Adrenal gland (tissue), 12 donors: ENCODE results near the gene TNIK. TPM values are rescaled to one million over a fixed set of nuclear protein-coding genes. Genes with fewer than 3 reads are reported as not detected.
"Not testable (repeated sequence)": the region's sequence is repeated elsewhere in the genome, so short reads cannot be mapped to it uniquely, and the experiment has no call there.

Experiments used
- DNase-seq, 7 donors: peaks; one replicate each; pipeline ENCODE4 v3.0.0-alpha.2; 2019 to 2020
- H3K27ac ChIP-seq, 5 donors: fragments of 200-600 bp; sonication (generic) in 4 of 5; 1 replicate in 3 of 5; 2 replicates in 2 of 5; pipeline versions ENCODE4 v1.5.1 to v1.8.0; 2016 to 2020; ENCODE audit warnings: mild to moderate bottlenecking in 1 of 5
- H3K27me3 ChIP-seq: fragments of 200-600 bp; 2 replicates; pipeline ENCODE4 v1.8.0; 2021
- H3K36me3 ChIP-seq, 2 donors: fragments of 200-600 bp; replicated peaks in 1 of 2; 1 replicate in 1 of 2; 2 replicates in 1 of 2; pipeline versions ENCODE4 v1.5.1 to v1.8.0; 2018 to 2022
- H3K4me1 ChIP-seq, 2 donors: fragments of 200-600 bp; replicated peaks in 1 of 2; 1 replicate in 1 of 2; 2 replicates in 1 of 2; pipeline versions ENCODE4 v1.5.1 to v1.8.0; 2018 to 2021
- H3K4me3 ChIP-seq, 4 donors: fragments of 200-600 bp; sonication (generic) in 3 of 4; one replicate each; pipeline ENCODE4 v1.5.1; 2016 to 2018
- H3K9me3 ChIP-seq, 3 donors: fragments of 200-600 bp; sonication (generic) in 1 of 3; replicated peaks in 1 of 3; 1 replicate in 2 of 3; 2 replicates in 1 of 3; pipeline versions ENCODE4 v1.5.1 to v1.8.0; 2016 to 2021
- POLR2A ChIP-seq, 2 donors: fragments of 450-650 bp; IDR thresholded peaks; one replicate each; pipeline ENCODE4 v1.6.1; 2017; ENCODE audit warnings: antibody characterized with exemption in 2 of 2, mild to moderate bottlenecking in 2 of 2, moderate library complexity in 1 of 2
- WGBS, 4 donors: extraction: QIAGEN DNeasy Blood & Tissue Kit in 2 of 4; methylation state at CpG; one replicate each; pipeline versions ENCODE4 v1.1.5 to v1.1.7; 2013 to 2017; 5-methylcytosine and 5-hydroxymethylcytosine counted together
- intact Hi-C, 2 donors: fragments of 100-400 bp; cut with DNase I; formaldehyde crosslinking; loops; one replicate each; pipeline versions ENCODE4 v1.14.1 to v1.15.0; 2022 to 2023
- polyA plus RNA-seq, 3 donors: library from polyadenylated mRNA; stranded (reverse); fragments of 200-250 nt in 2 of 3; fragments of 350-450 nt in 1 of 3; fragmentation: Illumina TruSeq in 1 of 3; extraction: RNeasy Lipid Tissue Mini Kit (QIAGEN cat#74804) in 1 of 3; gene quantifications; one replicate each; pipeline ENCODE4 v1.2.3, GENCODE V29; 2013 to 2014
- total RNA-seq, 9 donors: library from RNA; depleted of rRNA in 4 of 9; stranded (reverse); fragments of >200 nt in 4 of 9; fragments of 120-200 nt in 1 of 9; fragmentation: NEBNext Ultra II Directional in 1 of 9; extraction: Animal tissue kit (Norgen Biotek cat#: 25700) in 1 of 9; gene quantifications; one replicate each; pipeline versions ENCODE4 v1.1.0 to v1.2.4, GENCODE V29; 2013 to 2023
- TF ChIP-seq, protein P1 (sequence below), 6 experiments: fragments of 450-650 bp in 4 of 6; fragments of 200-600 bp in 2 of 6; sonication (generic) in 1 of 6; IDR thresholded peaks; 1 replicate in 5 of 6; 2 replicates in 1 of 6; pipeline versions ENCODE4 v1.5.1 to v1.8.0; 2016 to 2021; ENCODE audit warnings: antibody characterized with exemption in 6 of 6, mild to moderate bottlenecking in 2 of 6, moderate library complexity in 1 of 6
- donor health status: healthy with polysubstance abuse.
- donor health status: Bipolar disorder and iron deficiency.
- donor health status: DM: yes; HTN: yes; CAD: no.
- donor health status: DM: no; HTN: no; CAD: no.
- donor health status: DM: no; HTN: no; CAD: no.
- donor health status: DM: yes; HTN: yes; CAD: no.

Gene TNIK
- total and polyA plus RNA-seq, 12 donors = 4.9 to 33.1 (median 10.7) TPM

DNA sequence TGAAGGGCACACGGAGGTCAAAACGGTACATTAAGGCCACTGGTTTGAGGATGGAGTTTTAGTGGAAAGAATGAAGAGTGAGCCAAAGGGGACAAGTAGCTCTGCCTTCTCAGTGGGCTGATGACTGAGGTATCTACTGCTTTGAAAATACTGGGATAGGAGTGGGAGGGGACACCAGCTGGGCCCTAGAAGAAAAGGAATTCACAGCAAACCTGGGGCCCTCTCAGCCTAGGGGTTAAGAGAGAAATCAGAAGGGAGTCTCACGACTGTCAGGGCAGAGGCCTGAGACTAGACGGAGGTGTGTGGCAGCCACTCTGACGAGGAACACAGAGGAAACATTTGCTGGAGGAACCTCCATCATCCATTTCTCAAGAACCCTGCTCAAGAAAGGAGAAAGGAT, 75.1 kb downstream of the TNIK start:
- no peak for TF ChIP-seq POLR2A (IDR thresholded peaks at IDR 0.05)
- TF ChIP-seq, protein P1, sequence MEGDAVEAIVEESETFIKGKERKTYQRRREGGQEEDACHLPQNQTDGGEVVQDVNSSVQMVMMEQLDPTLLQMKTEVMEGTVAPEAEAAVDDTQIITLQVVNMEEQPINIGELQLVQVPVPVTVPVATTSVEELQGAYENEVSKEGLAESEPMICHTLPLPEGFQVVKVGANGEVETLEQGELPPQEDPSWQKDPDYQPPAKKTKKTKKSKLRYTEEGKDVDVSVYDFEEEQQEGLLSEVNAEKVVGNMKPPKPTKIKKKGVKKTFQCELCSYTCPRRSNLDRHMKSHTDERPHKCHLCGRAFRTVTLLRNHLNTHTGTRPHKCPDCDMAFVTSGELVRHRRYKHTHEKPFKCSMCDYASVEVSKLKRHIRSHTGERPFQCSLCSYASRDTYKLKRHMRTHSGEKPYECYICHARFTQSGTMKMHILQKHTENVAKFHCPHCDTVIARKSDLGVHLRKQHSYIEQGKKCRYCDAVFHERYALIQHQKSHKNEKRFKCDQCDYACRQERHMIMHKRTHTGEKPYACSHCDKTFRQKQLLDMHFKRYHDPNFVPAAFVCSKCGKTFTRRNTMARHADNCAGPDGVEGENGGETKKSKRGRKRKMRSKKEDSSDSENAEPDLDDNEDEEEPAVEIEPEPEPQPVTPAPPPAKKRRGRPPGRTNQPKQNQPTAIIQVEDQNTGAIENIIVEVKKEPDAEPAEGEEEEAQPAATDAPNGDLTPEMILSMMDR (IDR thresholded peaks at IDR 0.05) = no peak
- H3K4me3 ChIP-seq = no peak overlapping the region
- H3K36me3 ChIP-seq = no peaks in the 10 kb centered on the region
- no peak overlapping the region for H3K27ac ChIP-seq
- no peaks in the 10 kb centered on the region for H3K27me3 ChIP-seq
- intact Hi-C loops = no loop called here
- H3K4me1 ChIP-seq = peaks cover 0 to 10% of the 10 kb centered on the region in 2 donors
- H3K9me3 ChIP-seq = no peaks in the 10 kb centered on the region
- 84 to 93% (median 86%) methylated on average over 5 of the region's 5 CpGs for WGBS, 4 donors
- no peak for DNase-seq

DNA sequence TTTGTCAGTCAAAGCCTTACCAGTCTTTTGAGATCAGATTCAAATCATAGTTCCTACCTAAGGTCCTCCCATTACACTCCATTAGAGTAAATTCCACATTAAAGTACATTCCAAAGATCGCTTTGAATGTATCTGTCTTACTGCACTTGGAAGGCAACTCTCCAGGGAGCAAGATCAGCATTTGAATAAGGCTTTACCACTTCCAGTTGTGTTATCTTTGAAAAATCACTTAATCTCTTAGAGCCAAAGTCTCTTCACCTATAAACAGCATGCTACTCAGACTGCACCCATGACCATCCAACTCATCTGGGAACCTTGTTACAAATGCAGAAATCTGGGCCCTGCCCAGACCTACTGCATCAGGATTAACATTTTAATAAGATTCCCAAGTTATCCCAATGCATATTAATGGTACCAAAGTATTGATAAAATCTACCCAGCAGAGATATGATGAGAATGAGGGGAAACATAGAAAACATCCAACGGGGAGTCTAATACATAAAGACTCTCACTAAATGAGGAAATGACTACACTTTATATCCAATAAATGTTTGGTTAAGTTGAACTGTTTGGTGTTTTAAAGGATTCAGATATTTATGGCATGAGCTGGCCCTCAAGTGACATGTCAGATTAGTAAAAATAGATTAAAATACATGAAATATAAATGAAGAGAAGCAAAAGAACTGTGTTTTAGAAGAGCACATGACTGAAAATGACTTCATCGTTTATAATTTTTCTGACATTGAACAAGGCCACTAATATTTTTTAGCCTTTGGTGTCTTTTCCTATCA, 75.9 kb downstream of the TNIK start:
- WGBS, 4 donors = 71 to 78% (median 75%) methylated on average over 3 of the region's 3 CpGs
- Histone ChIP-seq H3K4me1 (peaks cover 0 to 10% of the 10 kb centered on the region in 2 donors), H3K4me3 (no peak overlapping the region), H3K27ac (no peak overlapping the region), H3K36me3 (no peaks in the 10 kb centered on the region), H3K27me3 (no peaks in the 10 kb centered on the region), H3K9me3 (no peaks in the 10 kb centered on the region)
- intact Hi-C loops = no loop called here
- TF ChIP-seq, protein P1 (IDR thresholded peaks at IDR 0.05) = no peak
- no peak for TF ChIP-seq POLR2A (IDR thresholded peaks at IDR 0.05)
- no peak for DNase-seq

DNA sequence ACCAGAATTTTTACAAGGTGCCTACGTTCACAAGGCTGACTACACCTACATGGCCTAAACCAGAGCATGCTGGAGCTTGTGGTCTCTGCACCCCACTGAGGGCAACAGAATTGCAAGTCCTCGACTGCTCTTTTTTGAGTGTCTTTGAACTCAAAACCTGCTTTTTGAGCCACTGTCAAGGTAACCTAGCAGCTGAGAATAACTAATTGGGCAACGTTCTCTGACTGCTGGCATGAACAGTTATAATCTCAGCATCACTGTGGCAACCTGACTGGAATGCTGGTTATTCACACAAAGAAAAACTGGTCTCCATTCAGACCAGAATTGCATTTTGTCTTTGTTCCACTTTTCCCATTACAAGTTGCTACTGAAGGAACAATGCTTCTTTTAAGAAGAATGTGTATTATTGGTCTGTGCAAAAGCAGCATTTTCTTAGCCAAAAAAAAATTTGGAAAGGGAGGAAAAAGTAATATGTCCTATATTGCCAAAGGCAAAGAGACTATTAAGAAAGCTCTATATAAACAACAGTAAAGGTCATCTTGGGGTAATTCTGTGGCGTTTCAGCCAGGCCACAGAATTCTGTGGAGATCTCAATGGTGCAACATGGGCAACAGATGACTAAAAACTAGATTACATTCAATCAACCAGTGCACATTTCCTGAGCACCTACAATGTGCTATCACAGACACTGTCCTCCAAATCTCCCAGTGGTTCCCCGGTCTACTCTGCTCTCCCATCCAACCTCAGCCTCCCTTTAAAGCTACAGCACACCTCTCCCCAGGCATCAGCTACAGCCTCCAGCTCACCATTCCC, 76.8 kb downstream of the TNIK start:
- H3K9me3 ChIP-seq = no peaks in the 10 kb centered on the region
- no peak overlapping the region for H3K27ac ChIP-seq
- no peaks in the 10 kb centered on the region for H3K27me3 ChIP-seq
- no peak overlapping the region for H3K4me3 ChIP-seq
- H3K36me3 ChIP-seq = no peaks in the 10 kb centered on the region
- no peak for TF ChIP-seq POLR2A (IDR thresholded peaks at IDR 0.05)
- TF ChIP-seq, protein P1 (IDR thresholded peaks at IDR 0.05) = no peak
- intact Hi-C loops = no loop called here
- peaks cover 0 to 10% of the 10 kb centered on the region in 2 donors for H3K4me1 ChIP-seq
- DNase-seq = no peak
- 59 to 75% (median 71%) methylated on average over 5 of the region's 5 CpGs for WGBS, 4 donors

DNA sequence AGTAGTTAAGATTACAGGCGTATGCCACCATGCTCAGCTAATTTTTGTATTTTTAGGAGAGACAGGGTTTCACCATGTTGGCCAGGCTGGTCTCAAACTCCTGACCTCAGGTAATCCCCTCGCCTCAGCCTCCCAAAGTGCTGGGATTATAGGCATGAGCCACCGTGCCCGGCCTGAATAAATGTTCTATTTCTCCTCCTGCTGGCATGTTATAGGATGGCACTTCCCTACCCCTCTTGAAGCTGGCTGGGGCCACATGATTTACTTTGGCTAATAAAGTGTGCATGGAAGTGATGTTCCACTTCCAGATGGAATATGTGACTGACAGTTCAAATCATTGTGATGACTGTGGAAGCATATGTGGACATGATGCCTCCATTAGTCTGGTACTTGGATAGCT, 77.9 kb downstream of the TNIK start:
- DNase-seq, intact Hi-C loops, H3K27ac ChIP-seq, H3K27me3 ChIP-seq, H3K9me3 ChIP-seq, H3K36me3 ChIP-seq, H3K4me3 ChIP-seq: not testable (repeated sequence)
- peaks cover 0 to 11% of the 10 kb centered on the region in 2 donors for H3K4me1 ChIP-seq
- 94 to 100% (median 97%) methylated on average over 2 to 4 of the region's 4 CpGs for WGBS, 4 donors
